GM18868 (cell line): ENCODE measurements around the gene MTG2.

ENCODE experiments used
- ATAC-seq: cut with Tn5 transposase; IDR thresholded peaks from one replicate; pipeline ENCODE4 v1.9.1; 2021; ENCODE audit warnings: mild to moderate bottlenecking, moderate library complexity; ENCODE audit not compliant: unreplicated experiment

Gene MTG2

GRCh38 chr20:62181808-62182207 lies 1.0 kb upstream of the MTG2 start:
- no peak for ATAC-seq

- no peak for ATAC-seq
Observed at GRCh38 chr20:62183426-62184142, 756 bp downstream of the MTG2 start.

- ATAC-seq = no peak
Observed at GRCh38 chr20:62186096-62186426, 3.2 kb downstream of the MTG2 start.

GRCh38 chr20:62186887-62187866 lies 4.3 kb downstream of the MTG2 start:
- ATAC-seq = no peak

- no peak for ATAC-seq
Observed at GRCh38 chr20:62190639-62191411, 8.0 kb downstream of the MTG2 start.

- no peak for ATAC-seq
Observed at GRCh38 chr20:62191781-62192559, 9.1 kb downstream of the MTG2 start.

GRCh38 chr20:62192635-62193034 lies 9.8 kb downstream of the MTG2 start:
- no peak for ATAC-seq

- no peak for ATAC-seq
Observed at GRCh38 chr20:62193079-62194025, 10.5 kb downstream of the MTG2 start.

GRCh38 chr20:62195075-62195405 lies 12.2 kb downstream of the MTG2 start:
- ATAC-seq = no peak

- no peak for ATAC-seq
Observed at GRCh38 chr20:62195736-62196135, 12.9 kb downstream of the MTG2 start.

- ATAC-seq = no peak
Observed at GRCh38 chr20:62196286-62196685, 13.5 kb downstream of the MTG2 start.

GRCh38 chr20:62197311-62197710 lies 14.5 kb downstream of the MTG2 start:
- no peak for ATAC-seq

GRCh38 chr20:62197801-62198200 lies 15.0 kb downstream of the MTG2 start:
- no peak for ATAC-seq

GRCh38 chr20:62198496-62198895 lies 15.7 kb downstream of the MTG2 start:
- no peak for ATAC-seq

GRCh38 chr20:62198931-62199330 lies 16.1 kb downstream of the MTG2 start:
- ATAC-seq = no peak

GRCh38 chr20:62200491-62201172 lies 17.8 kb downstream of the MTG2 start:
- no peak for ATAC-seq

GRCh38 chr20:62201173-62202082 lies 18.6 kb downstream of the MTG2 start:
- peak; percentile 50 for ATAC-seq

- no peak for ATAC-seq
Observed at GRCh38 chr20:62202083-62202395, 19.2 kb downstream of the MTG2 start.
